Smooth muscle cell (in vitro differentiated cells): ENCODE results near the gene TIMP3. TPM values are rescaled to one million over a fixed set of nuclear protein-coding genes. Genes with fewer than 3 reads are reported as not detected.

Experiments used
- DNase-seq: peaks from one replicate; lab custom pipeline; 2025; ENCODE audit not compliant: unreplicated experiment; lab: John Stamatoyannopoulos, UW
- H2AFZ ChIP-seq: fragments of 200-600 bp; sonication (generic); 2 replicates; pipeline ENCODE4 v1.6.0; 2016; ENCODE audit warnings: antibody characterized with exemption, low read depth, mild to moderate bottlenecking
- H3F3A ChIP-seq: fragments of 200-600 bp; sonication (generic); 2 replicates; pipeline ENCODE4 v1.6.0; 2017; ENCODE audit warnings: antibody characterized with exemption, low read depth
- H3K27ac ChIP-seq: fragments of 200-600 bp; sonication (generic); 2 replicates; pipeline ENCODE4 v1.5.1; 2016; ENCODE audit warnings: low read depth, mild to moderate bottlenecking
- H3K27me3 ChIP-seq: fragments of 200-600 bp; sonication (generic); 2 replicates; pipeline ENCODE4 v1.6.1; 2016; ENCODE audit warnings: low read depth, mild to moderate bottlenecking
- H3K36me3 ChIP-seq: fragments of 200-600 bp; sonication (generic); 2 replicates; pipeline ENCODE4 v1.5.1; 2016; ENCODE audit warnings: low read depth
- H3K4me1 ChIP-seq: fragments of 200-600 bp; sonication (generic); 2 replicates; pipeline ENCODE4 v1.5.1; 2016; ENCODE audit warnings: low read depth
- H3K4me2 ChIP-seq: fragments of 200-600 bp; sonication (generic); 2 replicates; pipeline ENCODE4 v1.6.0; 2016; ENCODE audit warnings: mild to moderate bottlenecking
- H3K4me3 ChIP-seq: fragments of 200-600 bp; sonication (generic); 2 replicates; pipeline ENCODE4 v1.5.1; 2016; ENCODE audit warnings: mild to moderate bottlenecking
- H3K79me2 ChIP-seq: fragments of 200-600 bp; sonication (generic); 2 replicates; pipeline ENCODE4 v1.6.0; 2016; ENCODE audit warnings: low read depth, mild to moderate bottlenecking
- H3K9ac ChIP-seq: fragments of 200-600 bp; sonication (generic); 2 replicates; pipeline ENCODE4 v1.6.0; 2016; ENCODE audit warnings: low read depth
- H3K9me3 ChIP-seq: fragments of 200-600 bp; sonication (generic); replicated peaks from 2 replicates; pipeline ENCODE4 v1.5.1; 2016; ENCODE audit warnings: low read depth
- H4K20me1 ChIP-seq: fragments of 200-600 bp; sonication (generic); 2 replicates; pipeline ENCODE4 v1.6.0; 2016; ENCODE audit warnings: low read depth
- whole genome bisulfite sequencing: methylation state at CpG from one replicate; pipeline ENCODE4 v1.1.7; 2016; ENCODE audit warnings: low lambda C conversion rate; 5-methylcytosine and 5-hydroxymethylcytosine counted together
- polyA plus RNA-seq: library from polyadenylated mRNA; unstranded; fragments of >200 nt; fragmentation: Nextera tagmentation; extraction: Ambion mirVana; gene quantifications from 2 replicates; pipeline ENCODE4 v1.2.1, GENCODE V29; 2016
- total RNA-seq: library from RNA; depleted of rRNA; stranded (reverse); fragments of >200 nt; gene quantifications from 2 replicates; pipeline ENCODE4 v1.2.3, GENCODE V29; 2014
- TF ChIP-seq, protein P1 (sequence below): fragments of 200-600 bp; sonication (generic); IDR thresholded peaks from 2 replicates; pipeline ENCODE4 v1.5.1; 2017; ENCODE audit warnings: borderline replicate concordance, mild to moderate bottlenecking, antibody characterized with exemption; ENCODE audit not compliant: insufficient read depth, poor library complexity, severe bottlenecking

TIMP3 gene
- total and polyA plus RNA-seq, 2 experiments from 2014 or later = 3,210 to 3,942 TPM

DNA sequence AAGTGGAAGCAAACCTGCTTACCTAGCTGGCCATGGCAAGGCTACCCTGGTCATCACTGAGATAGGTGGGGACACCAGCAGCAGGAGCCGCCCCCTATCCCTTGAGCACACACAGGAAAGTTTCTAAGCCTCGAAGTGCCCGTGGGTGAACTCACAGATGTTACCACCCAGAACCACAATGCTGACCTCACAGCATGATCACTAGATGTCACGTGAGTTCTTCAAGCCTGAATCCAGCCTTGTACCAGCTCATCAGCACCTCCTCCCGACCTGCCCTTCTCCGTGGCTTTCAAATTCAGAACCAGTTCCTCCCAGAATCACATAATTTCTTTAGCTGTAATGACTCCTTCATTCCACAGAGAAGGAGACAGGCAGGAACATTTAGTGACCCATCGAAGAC is 24.7 kb upstream of the TIMP3 start:
- no peak overlapping the region for H3K27ac ChIP-seq
- no peaks in the 10 kb centered on the region for H3K79me2 ChIP-seq
- H3K27me3 ChIP-seq = no peaks in the 10 kb centered on the region
- no peak overlapping the region for H2AFZ ChIP-seq
- no peak overlapping the region for H3K9ac ChIP-seq
- TF ChIP-seq, protein P1, sequence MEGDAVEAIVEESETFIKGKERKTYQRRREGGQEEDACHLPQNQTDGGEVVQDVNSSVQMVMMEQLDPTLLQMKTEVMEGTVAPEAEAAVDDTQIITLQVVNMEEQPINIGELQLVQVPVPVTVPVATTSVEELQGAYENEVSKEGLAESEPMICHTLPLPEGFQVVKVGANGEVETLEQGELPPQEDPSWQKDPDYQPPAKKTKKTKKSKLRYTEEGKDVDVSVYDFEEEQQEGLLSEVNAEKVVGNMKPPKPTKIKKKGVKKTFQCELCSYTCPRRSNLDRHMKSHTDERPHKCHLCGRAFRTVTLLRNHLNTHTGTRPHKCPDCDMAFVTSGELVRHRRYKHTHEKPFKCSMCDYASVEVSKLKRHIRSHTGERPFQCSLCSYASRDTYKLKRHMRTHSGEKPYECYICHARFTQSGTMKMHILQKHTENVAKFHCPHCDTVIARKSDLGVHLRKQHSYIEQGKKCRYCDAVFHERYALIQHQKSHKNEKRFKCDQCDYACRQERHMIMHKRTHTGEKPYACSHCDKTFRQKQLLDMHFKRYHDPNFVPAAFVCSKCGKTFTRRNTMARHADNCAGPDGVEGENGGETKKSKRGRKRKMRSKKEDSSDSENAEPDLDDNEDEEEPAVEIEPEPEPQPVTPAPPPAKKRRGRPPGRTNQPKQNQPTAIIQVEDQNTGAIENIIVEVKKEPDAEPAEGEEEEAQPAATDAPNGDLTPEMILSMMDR = no peak
- no peak overlapping the region for H3K4me2 ChIP-seq
- DNase-seq = no peak
- no peaks in the 10 kb centered on the region for H3F3A ChIP-seq
- no peaks in the 10 kb centered on the region for H3K36me3 ChIP-seq
- peaks cover 9% of the 10 kb centered on the region for H3K4me1 ChIP-seq
- WGBS = 68% methylated on average over 7 of the region's 7 CpGs
- no peaks in the 10 kb centered on the region for H4K20me1 ChIP-seq
- no peaks in the 10 kb centered on the region for H3K9me3 ChIP-seq
- no peak overlapping the region for H3K4me3 ChIP-seq

DNA sequence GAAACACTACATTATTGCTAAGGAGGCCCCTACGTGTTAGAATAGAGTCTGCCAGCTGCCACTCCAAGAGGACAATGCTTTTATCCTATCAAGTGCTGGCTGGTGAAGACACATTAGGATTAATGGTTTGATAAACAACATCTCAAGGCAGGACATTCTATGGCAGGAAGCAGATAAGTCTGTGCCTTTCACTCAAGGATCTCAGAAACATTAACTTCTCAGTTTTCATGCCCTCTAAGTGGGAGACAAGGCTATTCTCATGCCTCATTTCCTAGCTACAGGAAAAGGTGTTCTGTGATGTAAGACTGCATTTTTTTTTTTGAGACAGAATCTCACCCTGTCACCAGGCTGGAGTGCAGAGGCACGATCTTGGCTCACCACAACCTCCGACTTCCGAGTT is 23.5 kb upstream of the TIMP3 start:
- H3K4me3 ChIP-seq = no peak overlapping the region
- 58% methylated on average over 4 of the region's 4 CpGs for WGBS

DNA sequence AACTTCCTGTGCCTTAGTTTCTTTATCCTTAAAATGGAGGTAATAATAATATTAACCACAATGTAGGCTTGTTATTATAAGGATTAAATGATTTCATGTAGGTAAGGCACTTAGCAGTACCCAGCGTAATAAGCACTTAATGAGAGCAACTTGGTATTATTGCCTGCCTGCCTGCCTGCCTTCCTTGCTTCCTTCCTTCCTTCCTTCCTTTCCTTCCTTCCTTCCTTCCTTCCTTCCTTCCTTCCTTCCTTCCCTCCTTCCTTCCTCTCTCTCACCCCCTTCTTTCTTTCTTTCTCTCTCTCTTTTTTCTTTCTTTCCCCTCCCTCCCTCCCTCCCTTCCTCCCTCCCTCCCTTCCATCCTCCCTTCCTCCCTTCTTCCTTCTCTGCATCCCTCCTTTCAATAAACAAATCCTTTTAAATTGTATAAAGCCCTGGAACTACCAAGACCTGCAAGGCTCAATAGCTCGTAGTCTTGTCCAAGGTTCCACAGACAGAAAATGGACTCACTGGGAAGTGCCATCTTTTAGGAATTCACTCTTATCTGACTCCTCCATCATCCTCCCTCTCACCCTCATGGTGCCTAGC is 20.7 kb upstream of the TIMP3 start:
- H4K20me1 ChIP-seq = no peaks in the 10 kb centered on the region
- no peak overlapping the region for H2AFZ ChIP-seq
- no peaks in the 10 kb centered on the region for H3K27me3 ChIP-seq
- no peak for DNase-seq
- H3K9ac ChIP-seq = no peak overlapping the region
- H3K36me3 ChIP-seq = no peaks in the 10 kb centered on the region
- H3K9me3 ChIP-seq = no peaks in the 10 kb centered on the region
- 92% methylated on average over 2 of the region's 2 CpGs for WGBS
- TF ChIP-seq, protein P1 = no peak
- H3K4me2 ChIP-seq = no peak overlapping the region
- H3K79me2 ChIP-seq = no peaks in the 10 kb centered on the region
- H3K4me3 ChIP-seq = no peak overlapping the region
- no peak overlapping the region for H3K27ac ChIP-seq
- peaks cover 7% of the 10 kb centered on the region for H3F3A ChIP-seq
- peaks cover 9% of the 10 kb centered on the region for H3K4me1 ChIP-seq

More for the DNA sequence above, 23.5 kb upstream of the TIMP3 start:
- no peaks in the 10 kb centered on the region for H4K20me1 ChIP-seq
- no peak overlapping the region for H3K4me2 ChIP-seq
- H3K27ac ChIP-seq = no peak overlapping the region
- no peak for DNase-seq
- H3K9me3 ChIP-seq = no peaks in the 10 kb centered on the region
- H3K4me1 ChIP-seq = peaks cover 9% of the 10 kb centered on the region
- no peak overlapping the region for H2AFZ ChIP-seq
- H3K27me3 ChIP-seq = no peaks in the 10 kb centered on the region
- no peaks in the 10 kb centered on the region for H3K79me2 ChIP-seq
- TF ChIP-seq, protein P1 = no peak
- H3F3A ChIP-seq = no peaks in the 10 kb centered on the region
- no peaks in the 10 kb centered on the region for H3K36me3 ChIP-seq
- no peak overlapping the region for H3K9ac ChIP-seq

DNA sequence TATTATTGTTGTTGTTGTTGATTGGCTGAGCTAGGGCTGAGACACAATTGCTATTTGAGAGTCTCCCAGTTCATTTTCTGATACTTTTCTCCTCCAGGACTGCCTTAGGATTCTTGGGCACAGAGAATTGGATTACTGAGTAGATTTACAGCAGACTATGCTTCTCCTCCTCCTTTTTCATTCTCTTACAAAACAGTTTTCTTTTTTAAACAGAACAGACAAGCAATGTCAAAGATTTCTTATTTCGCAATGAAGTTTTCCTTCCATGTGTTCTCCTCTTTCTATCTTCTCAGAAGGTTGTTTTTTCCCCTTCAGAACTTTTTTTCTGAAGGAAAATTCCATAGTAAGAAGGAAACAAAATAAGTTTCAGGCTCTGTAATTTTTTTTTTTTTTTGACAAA is 19.8 kb upstream of the TIMP3 start:
- no peaks in the 10 kb centered on the region for H3K27me3 ChIP-seq
- H3F3A ChIP-seq = peaks cover 11% of the 10 kb centered on the region
- no peaks in the 10 kb centered on the region for H4K20me1 ChIP-seq
- H3K9ac ChIP-seq = no peak overlapping the region
- no peaks in the 10 kb centered on the region for H3K79me2 ChIP-seq
- TF ChIP-seq, protein P1 = no peak
- no peaks in the 10 kb centered on the region for H3K9me3 ChIP-seq
- H3K4me3 ChIP-seq = no peak overlapping the region
- H2AFZ ChIP-seq = no peak overlapping the region
- H3K4me1 ChIP-seq = peaks cover 12% of the 10 kb centered on the region
- peak overlapping the region; percentile 23 for H3K27ac ChIP-seq
- no peak overlapping the region for H3K4me2 ChIP-seq
- H3K36me3 ChIP-seq = no peaks in the 10 kb centered on the region
- WGBS = 97% methylated on average over 1 of the region's 1 CpG
- DNase-seq = no peak
